ENCODE data around the gene CDK6. TPM values are rescaled to one million over a fixed set of nuclear protein-coding genes. Genes with fewer than 3 reads are reported as not detected.
A peak's percentile ranks its signal among the peaks of the same experiment; 100 is the strongest.

Gene CDK6
- total and polyA plus RNA-seq, 10 of the 15 experiments (the other 5 are each of a cell fraction or from before 2014, with no cell fraction given): 8.0 to 118 (median 45.8) TPM

DNA sequence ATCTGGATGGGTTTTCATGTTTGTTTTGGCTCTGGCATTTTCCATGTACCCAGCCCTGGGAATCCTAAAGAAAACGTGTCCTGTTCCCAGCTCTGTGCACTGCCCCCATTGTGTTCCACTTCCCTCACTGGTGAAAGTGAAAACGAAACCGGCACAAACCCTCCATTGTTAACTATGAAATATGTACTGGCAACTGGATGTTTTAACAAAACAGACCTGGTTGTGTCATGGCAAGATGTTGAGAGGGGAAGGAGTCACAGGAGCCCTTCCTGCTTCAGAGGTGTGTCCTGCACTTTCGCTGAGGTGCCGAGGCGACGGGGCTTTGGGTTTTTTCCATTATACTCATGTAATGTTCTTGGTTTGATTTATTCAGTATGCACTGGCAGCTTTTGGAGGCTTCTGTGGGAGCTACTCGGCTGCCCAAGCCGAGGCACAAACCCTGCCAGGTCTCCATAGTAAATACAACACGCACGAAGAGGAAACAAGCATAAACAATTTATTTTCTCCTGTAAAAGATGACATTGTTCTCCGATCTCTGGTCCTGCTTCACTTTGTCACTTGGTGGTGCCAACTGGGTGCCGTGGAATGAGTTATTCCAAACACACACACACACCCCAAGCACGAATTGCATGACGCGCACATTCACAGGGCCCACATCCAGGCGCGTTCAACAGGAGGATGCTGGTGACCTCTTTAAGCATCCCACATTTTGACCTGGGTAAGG lies 118.2 kb downstream of the CDK6 start:
- SMC1A ChIA-PET (ENCODE audit: uncharacterized antibody, unreplicated experiment): interaction anchor here (1.0 to 1.8 kb wide), 7 partner anchors 9 to 115 kb away, joined by 3 to 6 read pairs (median 4); no protein-coding TSS in a partner anchor
- TF ChIP-seq CBX3 (IDR thresholded peaks at IDR 0.05; ENCODE audit: borderline replicate concordance, low read depth) (no peak), PML (IDR thresholded peaks at IDR 0.05; ENCODE audit: low read length) (no peak), BHLHE40 (IDR thresholded peaks at IDR 0.05; ENCODE audit: borderline replicate concordance in 1 of 2, low read depth in 2 of 2, low read length in 1 of 2) (peak in 1 of 2 experiments; percentile 19; a peak in 1 of 4 replicates), IKZF1 (conservative IDR thresholded peaks at IDR 0.05) (peak; percentile 53), EP300 (IDR thresholded peaks at IDR 0.05; ENCODE audit: borderline replicate concordance in 1 of 2, control insufficient read depth in 1 of 2, low read depth in 2 of 2, low read length in 2 of 2) (no peak), YY1 (IDR thresholded peaks at IDR 0.05; ENCODE audit: low read depth, low read length) (peak; percentile 52; the same call in 1 of the 2 replicates), NR2C2 (IDR thresholded peaks at IDR 0.05; ENCODE audit: borderline replicate concordance, control insufficient read depth, insufficient read length, low read depth) (no peak), SPI1 (IDR thresholded peaks at IDR 0.05; ENCODE audit: borderline replicate concordance, insufficient read depth, low read depth, low read length) (peak; percentile 54; the same call in 1 of the 2 replicates), ZNF217 (IDR thresholded peaks at IDR 0.05) (peak; percentile 35; the same call in 1 of the 2 replicates), IRF4 (IDR thresholded peaks at IDR 0.05; ENCODE audit: low read depth, low read length) (peak; percentile 48; the same call in 1 of the 2 replicates)
- TF ChIP-seq, protein P1, sequence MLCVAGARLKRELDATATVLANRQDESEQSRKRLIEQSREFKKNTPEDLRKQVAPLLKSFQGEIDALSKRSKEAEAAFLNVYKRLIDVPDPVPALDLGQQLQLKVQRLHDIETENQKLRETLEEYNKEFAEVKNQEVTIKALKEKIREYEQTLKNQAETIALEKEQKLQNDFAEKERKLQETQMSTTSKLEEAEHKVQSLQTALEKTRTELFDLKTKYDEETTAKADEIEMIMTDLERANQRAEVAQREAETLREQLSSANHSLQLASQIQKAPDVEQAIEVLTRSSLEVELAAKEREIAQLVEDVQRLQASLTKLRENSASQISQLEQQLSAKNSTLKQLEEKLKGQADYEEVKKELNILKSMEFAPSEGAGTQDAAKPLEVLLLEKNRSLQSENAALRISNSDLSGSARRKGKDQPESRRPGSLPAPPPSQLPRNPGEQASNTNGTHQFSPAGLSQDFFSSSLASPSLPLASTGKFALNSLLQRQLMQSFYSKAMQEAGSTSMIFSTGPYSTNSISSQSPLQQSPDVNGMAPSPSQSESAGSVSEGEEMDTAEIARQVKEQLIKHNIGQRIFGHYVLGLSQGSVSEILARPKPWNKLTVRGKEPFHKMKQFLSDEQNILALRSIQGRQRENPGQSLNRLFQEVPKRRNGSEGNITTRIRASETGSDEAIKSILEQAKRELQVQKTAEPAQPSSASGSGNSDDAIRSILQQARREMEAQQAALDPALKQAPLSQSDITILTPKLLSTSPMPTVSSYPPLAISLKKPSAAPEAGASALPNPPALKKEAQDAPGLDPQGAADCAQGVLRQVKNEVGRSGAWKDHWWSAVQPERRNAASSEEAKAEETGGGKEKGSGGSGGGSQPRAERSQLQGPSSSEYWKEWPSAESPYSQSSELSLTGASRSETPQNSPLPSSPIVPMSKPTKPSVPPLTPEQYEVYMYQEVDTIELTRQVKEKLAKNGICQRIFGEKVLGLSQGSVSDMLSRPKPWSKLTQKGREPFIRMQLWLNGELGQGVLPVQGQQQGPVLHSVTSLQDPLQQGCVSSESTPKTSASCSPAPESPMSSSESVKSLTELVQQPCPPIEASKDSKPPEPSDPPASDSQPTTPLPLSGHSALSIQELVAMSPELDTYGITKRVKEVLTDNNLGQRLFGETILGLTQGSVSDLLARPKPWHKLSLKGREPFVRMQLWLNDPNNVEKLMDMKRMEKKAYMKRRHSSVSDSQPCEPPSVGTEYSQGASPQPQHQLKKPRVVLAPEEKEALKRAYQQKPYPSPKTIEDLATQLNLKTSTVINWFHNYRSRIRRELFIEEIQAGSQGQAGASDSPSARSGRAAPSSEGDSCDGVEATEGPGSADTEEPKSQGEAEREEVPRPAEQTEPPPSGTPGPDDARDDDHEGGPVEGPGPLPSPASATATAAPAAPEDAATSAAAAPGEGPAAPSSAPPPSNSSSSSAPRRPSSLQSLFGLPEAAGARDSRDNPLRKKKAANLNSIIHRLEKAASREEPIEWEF (IDR thresholded peaks at IDR 0.05; ENCODE audit: insufficient replicate concordance, low read depth, low read length): no peak
- TF ChIP-seq, protein P2, sequence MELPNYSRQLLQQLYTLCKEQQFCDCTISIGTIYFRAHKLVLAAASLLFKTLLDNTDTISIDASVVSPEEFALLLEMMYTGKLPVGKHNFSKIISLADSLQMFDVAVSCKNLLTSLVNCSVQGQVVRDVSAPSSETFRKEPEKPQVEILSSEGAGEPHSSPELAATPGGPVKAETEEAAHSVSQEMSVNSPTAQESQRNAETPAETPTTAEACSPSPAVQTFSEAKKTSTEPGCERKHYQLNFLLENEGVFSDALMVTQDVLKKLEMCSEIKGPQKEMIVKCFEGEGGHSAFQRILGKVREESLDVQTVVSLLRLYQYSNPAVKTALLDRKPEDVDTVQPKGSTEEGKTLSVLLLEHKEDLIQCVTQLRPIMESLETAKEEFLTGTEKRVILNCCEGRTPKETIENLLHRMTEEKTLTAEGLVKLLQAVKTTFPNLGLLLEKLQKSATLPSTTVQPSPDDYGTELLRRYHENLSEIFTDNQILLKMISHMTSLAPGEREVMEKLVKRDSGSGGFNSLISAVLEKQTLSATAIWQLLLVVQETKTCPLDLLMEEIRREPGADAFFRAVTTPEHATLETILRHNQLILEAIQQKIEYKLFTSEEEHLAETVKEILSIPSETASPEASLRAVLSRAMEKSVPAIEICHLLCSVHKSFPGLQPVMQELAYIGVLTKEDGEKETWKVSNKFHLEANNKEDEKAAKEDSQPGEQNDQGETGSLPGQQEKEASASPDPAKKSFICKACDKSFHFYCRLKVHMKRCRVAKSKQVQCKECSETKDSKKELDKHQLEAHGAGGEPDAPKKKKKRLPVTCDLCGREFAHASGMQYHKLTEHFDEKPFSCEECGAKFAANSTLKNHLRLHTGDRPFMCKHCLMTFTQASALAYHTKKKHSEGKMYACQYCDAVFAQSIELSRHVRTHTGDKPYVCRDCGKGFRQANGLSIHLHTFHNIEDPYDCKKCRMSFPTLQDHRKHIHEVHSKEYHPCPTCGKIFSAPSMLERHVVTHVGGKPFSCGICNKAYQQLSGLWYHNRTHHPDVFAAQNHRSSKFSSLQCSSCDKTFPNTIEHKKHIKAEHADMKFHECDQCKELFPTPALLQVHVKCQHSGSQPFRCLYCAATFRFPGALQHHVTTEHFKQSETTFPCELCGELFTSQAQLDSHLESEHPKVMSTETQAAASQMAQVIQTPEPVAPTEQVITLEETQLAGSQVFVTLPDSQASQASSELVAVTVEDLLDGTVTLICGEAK (IDR thresholded peaks at IDR 0.05; ENCODE audit: borderline replicate concordance): peak; percentile 40; the same call in 1 of the 2 replicates

More for the DNA sequence above, 118.2 kb downstream of the CDK6 start:
- RAD21 ChIA-PET (ENCODE audit: unreplicated experiment): interaction anchor here (1.2 kb wide), 1 partner anchor 115 kb away, joined by 4 read pairs; no protein-coding TSS in a partner anchor
- intact Hi-C loops (cut with micrococcal nuclease; ENCODE audit: unreplicated experiment) (no loop called here), in situ Hi-C loops (cut with MboI) (no loop called here)
- peak; percentile 72 for FAIRE-seq
- peak overlapping the region; percentile 80 for H3K4me2 ChIP-seq (ENCODE audit: control insufficient read depth, insufficient read depth)
- H2AFZ ChIP-seq (ENCODE audit: control insufficient read depth, low read depth, low read length): peak overlapping the region; percentile 33; the same call in 1 of the 2 replicates
- ATAC-seq: peak; percentile 81
- peak overlapping the region; percentile 45; the same call in 1 of the 2 replicates for H3K9ac ChIP-seq (ENCODE audit: control insufficient read depth, insufficient read depth, low read length)
- no peaks in the 10 kb centered on the region for H3K27me3 ChIP-seq (replicated peaks in 1 of 2; ENCODE audit: control insufficient read depth in 2 of 2, insufficient read depth in 2 of 2, low read length in 1 of 2)
- 58% methylated on average over 18 of the region's 18 CpGs for WGBS (ENCODE audit: insufficient coverage, insufficient replicate concordance, low lambda C conversion rate, missing lambda C conversion rate)
- H3K27ac ChIP-seq (ENCODE audit: control insufficient read depth, insufficient read depth): peak overlapping the region; percentile 59
- no TSS peak for BruUV-seq (replicated peaks)
- no peaks in the 10 kb centered on the region for H3K9me3 ChIP-seq (replicated peaks; ENCODE audit: control insufficient read depth, insufficient read depth, low read length)
- DNase-seq (ENCODE audit: low read depth, low spot score): no peak
- H3K79me2 ChIP-seq (ENCODE audit: control insufficient read depth, insufficient read depth, low read length): peaks cover 13% of the 10 kb centered on the region
- POLR2A ChIA-PET: interaction anchor here (1.4 kb wide), 1 partner anchor 118 kb away, joined by 3 read pairs; the partner anchor contains the start of gene CDK6
- CTCF ChIA-PET: interaction anchor here (0.6 to 1.8 kb wide), 9 partner anchors 14 to 177 kb away, joined by 3 to 5 read pairs (median 3); no protein-coding TSS in a partner anchor
- peaks cover 0 to 1% of the 10 kb centered on the region in 2 experiments; a peak in 1 of 4 replicates for H3K36me3 ChIP-seq (ENCODE audit: control insufficient read depth in 2 of 2, insufficient read depth in 2 of 2, low read length in 1 of 2)
- H3K4me3 ChIP-seq: peak overlapping the region; percentile 35; the same call in 1 of the 2 replicates
- peaks cover 31% of the 10 kb centered on the region for H3K4me1 ChIP-seq (ENCODE audit: control insufficient read depth, insufficient read depth, low read length)
- no peaks in the 10 kb centered on the region for H4K20me1 ChIP-seq (ENCODE audit: control insufficient read depth, insufficient read depth)

Measured in GM12878 (cell line).